Astrocyte (in vitro differentiated cells and primary cell): Measurements from ENCODE around the gene HEY2.

Source experiments
- EZH2 ChIP-seq: IDR thresholded peaks from 2 replicates; pipeline ENCODE4 v1.6.1; 2012; ENCODE audit warnings: mild to moderate bottlenecking, low read length, inconsistent platforms; ENCODE audit not compliant: insufficient read depth
- TF ChIP-seq, protein P1 (sequence below): IDR thresholded peaks from 2 replicates; pipeline ENCODE4 v1.5.1; 2011; ENCODE audit warnings: low read depth, mild to moderate bottlenecking, inconsistent platforms, low read length, moderate library complexity; ENCODE audit not compliant: insufficient read depth

DNA sequence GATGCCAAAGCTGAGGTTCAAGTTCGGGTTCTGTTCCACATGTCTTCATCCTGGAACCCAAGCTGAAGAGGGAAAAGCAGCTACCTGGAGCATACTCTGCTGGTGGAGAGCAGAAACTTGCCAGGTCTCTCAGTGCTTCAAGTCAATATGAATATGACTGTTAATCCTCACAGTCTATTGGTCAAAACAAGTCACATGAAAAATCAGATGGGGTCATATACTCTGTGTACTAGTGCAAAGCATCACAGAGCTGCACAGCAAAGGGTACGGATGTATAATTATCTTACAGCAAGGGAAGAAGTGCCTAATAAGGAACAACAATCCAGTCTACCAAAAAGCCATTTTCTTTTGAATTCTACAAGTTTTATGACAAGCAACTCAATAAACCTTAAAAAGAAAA is 53.0 kb downstream of the HEY2 start:
- TF ChIP-seq, protein P1, sequence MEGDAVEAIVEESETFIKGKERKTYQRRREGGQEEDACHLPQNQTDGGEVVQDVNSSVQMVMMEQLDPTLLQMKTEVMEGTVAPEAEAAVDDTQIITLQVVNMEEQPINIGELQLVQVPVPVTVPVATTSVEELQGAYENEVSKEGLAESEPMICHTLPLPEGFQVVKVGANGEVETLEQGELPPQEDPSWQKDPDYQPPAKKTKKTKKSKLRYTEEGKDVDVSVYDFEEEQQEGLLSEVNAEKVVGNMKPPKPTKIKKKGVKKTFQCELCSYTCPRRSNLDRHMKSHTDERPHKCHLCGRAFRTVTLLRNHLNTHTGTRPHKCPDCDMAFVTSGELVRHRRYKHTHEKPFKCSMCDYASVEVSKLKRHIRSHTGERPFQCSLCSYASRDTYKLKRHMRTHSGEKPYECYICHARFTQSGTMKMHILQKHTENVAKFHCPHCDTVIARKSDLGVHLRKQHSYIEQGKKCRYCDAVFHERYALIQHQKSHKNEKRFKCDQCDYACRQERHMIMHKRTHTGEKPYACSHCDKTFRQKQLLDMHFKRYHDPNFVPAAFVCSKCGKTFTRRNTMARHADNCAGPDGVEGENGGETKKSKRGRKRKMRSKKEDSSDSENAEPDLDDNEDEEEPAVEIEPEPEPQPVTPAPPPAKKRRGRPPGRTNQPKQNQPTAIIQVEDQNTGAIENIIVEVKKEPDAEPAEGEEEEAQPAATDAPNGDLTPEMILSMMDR, result no peak
- TF ChIP-seq EZH2, result no peak
